Fibroblast of mammary gland (primary cell): Measurements from ENCODE around the gene C4orf54.

Source experiments
- DNase-seq: peaks from one replicate; pipeline ENCODE4 v3.0.0-alpha.2; 2010; ENCODE audit warnings: low read depth
- H3K4me3 ChIP-seq: 2 replicates; pipeline ENCODE4 v1.5.1; 2011; ENCODE audit warnings: low read depth, mild to moderate bottlenecking, low read length, moderate library complexity; ENCODE audit not compliant: control insufficient read depth
- CTCF ChIP-seq: conservative IDR thresholded peaks from 2 replicates; pipeline ENCODE4 v1.5.1; 2011; ENCODE audit warnings: low read depth, low read length, inconsistent platforms; ENCODE audit not compliant: control insufficient read depth, insufficient read depth

The C4orf54 gene

DNA sequence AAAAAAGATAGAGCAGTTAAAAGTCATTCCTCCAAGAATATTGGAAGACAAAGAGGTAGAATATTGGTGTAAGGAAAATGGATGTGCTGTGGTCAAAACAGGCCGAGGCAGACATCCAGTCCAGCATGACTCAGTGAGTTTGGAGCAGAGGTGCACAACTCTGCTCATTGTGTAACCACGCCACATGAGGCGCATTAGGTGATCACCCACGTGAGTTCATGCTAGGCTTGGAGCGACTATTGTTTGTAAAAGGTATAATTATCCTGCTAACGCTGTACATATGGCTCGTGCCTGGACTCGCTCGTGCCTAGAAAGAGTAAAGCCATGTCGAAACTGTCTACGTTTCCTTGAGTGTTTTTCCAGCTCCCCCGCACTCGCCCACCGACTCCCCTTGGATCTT, 23.9 kb downstream of the C4orf54 start:
- TF ChIP-seq CTCF, result no peak
- peak; percentile 17 for DNase-seq
- H3K4me3 ChIP-seq, result no peak overlapping the region

GRCh38 chr4:99630857-99631360, 26.7 kb downstream of the C4orf54 start:
- no peak for TF ChIP-seq CTCF

DNA sequence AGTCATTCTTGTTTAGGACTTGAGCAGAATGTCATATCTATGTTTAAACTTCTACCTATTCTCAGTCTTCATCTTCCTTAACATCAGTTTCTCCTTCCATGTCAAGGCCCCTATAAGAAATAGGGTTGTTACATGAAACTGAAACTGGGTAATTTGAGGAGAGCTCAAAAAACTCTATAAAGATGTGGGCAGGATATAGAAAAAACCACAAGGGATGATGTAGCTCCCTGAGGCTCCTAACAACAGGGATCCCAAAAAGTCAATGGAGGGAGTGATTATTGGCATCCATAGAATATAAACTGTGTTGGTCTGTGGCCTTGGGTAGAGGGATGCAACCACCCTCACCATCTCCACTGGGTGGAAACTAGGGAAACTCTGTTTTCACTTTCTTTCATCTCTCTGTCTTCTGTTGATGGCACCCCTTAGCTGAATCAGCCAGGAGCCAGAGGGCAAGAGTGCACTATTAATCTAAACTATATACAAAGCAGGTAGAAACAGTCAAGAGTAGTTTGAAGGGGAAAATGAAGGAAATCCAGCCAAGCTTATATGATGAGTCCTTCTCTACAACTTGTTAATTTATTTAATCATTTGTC, 27.6 kb downstream of the C4orf54 start:
- no peak overlapping the region for H3K4me3 ChIP-seq
- no peak for DNase-seq
- no peak for TF ChIP-seq CTCF

More at GRCh38 chr4:99630857-99631360, 26.7 kb downstream of the C4orf54 start:
- no peak overlapping the region for H3K4me3 ChIP-seq
- no peak for DNase-seq

GRCh38 chr4:99628040-99628439, 29.6 kb downstream of the C4orf54 start:
- no peak for TF ChIP-seq CTCF
- no peak for DNase-seq
- no peak overlapping the region for H3K4me3 ChIP-seq

DNA sequence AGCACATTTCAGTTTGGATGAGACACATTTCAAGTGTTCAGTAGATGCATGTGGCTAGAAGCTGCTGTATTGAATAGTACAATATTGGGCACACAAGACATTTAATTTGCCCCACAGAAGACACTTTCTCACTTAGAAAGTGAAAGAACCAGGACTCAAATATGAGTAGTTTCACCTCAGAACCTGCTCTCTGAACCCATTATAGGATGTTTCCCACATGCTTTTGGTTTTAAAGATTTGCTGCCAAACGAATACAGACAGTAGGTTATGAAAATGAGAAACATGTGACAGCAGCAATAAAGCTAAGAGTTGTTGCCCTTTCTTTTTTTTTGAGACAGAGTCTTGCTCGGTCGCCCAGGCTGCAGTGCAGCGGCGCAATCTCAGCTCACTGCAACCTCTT, 32.3 kb downstream of the C4orf54 start:
- no peak overlapping the region for H3K4me3 ChIP-seq
- no peak for TF ChIP-seq CTCF
- no peak for DNase-seq

DNA sequence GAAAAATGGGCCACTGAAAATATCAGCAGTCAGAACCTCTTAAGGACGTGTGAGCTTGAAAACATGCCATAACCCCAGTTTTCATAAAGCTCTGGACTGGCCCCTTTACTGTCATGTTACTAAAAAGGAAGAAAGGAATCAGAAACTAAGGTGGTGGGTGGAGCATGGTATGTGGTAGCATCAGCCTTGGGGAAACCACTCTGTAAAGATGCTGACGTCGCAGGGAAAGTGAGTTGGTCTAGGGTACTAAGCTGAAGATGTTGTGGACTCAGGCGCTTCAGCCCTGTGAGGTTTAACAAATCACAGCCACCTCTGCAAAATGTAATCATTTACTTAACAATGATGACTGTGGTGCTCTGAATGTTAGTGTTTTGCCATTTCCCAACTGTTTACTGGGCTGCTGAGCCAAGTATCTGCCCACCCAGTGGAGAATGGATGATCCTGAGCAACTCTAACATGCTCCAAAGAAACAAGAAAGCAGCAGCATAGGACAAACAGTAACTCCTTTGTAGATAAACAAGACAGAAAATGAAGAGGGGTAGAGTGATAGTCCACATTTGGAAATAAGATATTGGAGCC, 33.4 kb downstream of the C4orf54 start:
- peak; percentile 4 for DNase-seq
- TF ChIP-seq CTCF, result no peak
- no peak overlapping the region for H3K4me3 ChIP-seq

GRCh38 chr4:99622341-99622740, 35.3 kb downstream of the C4orf54 start:
- DNase-seq, result no peak
- no peak overlapping the region for H3K4me3 ChIP-seq
- no peak for TF ChIP-seq CTCF
